H1 (cell line): ENCODE results near the gene SLCO2A1. TPM values are rescaled to one million over a fixed set of nuclear protein-coding genes. Genes with fewer than 3 reads are reported as not detected.

Experiments
- CTCF ChIA-PET: fragments of 300-600 bp; sonication (Branson Sonifier 250); formaldehyde crosslinking; loops from one replicate; lab custom pipeline; 2021; ENCODE audit not compliant: partially characterized antibody; lab: Charles Lee
- POLR2A ChIA-PET: fragments of 300-600 bp; sonication (Branson Sonifier 250); formaldehyde crosslinking; loops from one replicate; lab custom pipeline; 2021; ENCODE audit warnings: inconsistent platforms; ENCODE audit not compliant: partially characterized antibody; lab: Charles Lee
- DNase-seq, 2 experiments: peaks; one replicate each; pipeline versions ENCODE4 v3.0.0 to v3.0.0-alpha.2; 2010 to 2022; ENCODE audit warnings: low spot score in 2 of 2, low read depth in 1 of 2, mixed read lengths in 1 of 2
- FAIRE-seq: peaks from 2 replicates; lab custom pipeline; 2011; peaks lifted over from hg19 to GRCh38; lab: Jason Lieb, UNC
- H2AFZ ChIP-seq: 2 replicates; pipeline ENCODE4 v1.8.1; 2012; ENCODE audit warnings: low read length, inconsistent platforms
- H2AK5ac ChIP-seq: 2 replicates; pipeline ENCODE4 v1.6.1; 2013; ENCODE audit warnings: low read depth, low read length
- H2BK120ac ChIP-seq: replicated peaks from 2 replicates; pipeline ENCODE3; 2013; ENCODE audit warnings: low read depth, low read length, inconsistent platforms
- H2BK12ac ChIP-seq: 2 replicates; pipeline ENCODE4 v1.6.1; 2013; ENCODE audit warnings: low read depth, low read length
- H2BK15ac ChIP-seq: 2 replicates; pipeline ENCODE4 v1.6.1; 2013; ENCODE audit warnings: low read length
- H2BK20ac ChIP-seq: 2 replicates; pipeline ENCODE4 v1.6.1; 2013; ENCODE audit warnings: low read length
- H2BK5ac ChIP-seq: 2 replicates; pipeline ENCODE4 v1.6.1; 2013; ENCODE audit warnings: low read depth, low read length
- H3K14ac ChIP-seq: 2 replicates; pipeline ENCODE4 v1.6.1; 2013; ENCODE audit warnings: inconsistent platforms; ENCODE audit not compliant: insufficient read length
- H3K18ac ChIP-seq: 2 replicates; pipeline ENCODE4 v1.6.1; 2013; ENCODE audit warnings: low read length; ENCODE audit errors: extremely low read depth
- H3K23ac ChIP-seq: 2 replicates; pipeline ENCODE4 v1.6.1; 2013; ENCODE audit warnings: inconsistent platforms; ENCODE audit not compliant: insufficient read length
- H3K23me2 ChIP-seq: 2 replicates; pipeline ENCODE4 v1.6.1; 2013; ENCODE audit warnings: low read depth, low read length
- H3K27ac ChIP-seq: 2 replicates; pipeline ENCODE4 v1.6.1; 2011; ENCODE audit warnings: low read depth, low read length, inconsistent platforms
- H3K27me3 ChIP-seq, 4 experiments: replicated peaks in 1 of 4; 1 replicate in 1 of 4; 2 replicates in 3 of 4; pipeline versions ENCODE4 v1.6.1 to v1.8.1; 2011 to 2013; ENCODE audit warnings: low read length in 3 of 4, mild to moderate bottlenecking in 3 of 4, inconsistent platforms in 2 of 4, mixed read lengths in 2 of 4, moderate library complexity in 1 of 4; ENCODE audit not compliant: control insufficient read depth in 3 of 4, insufficient read depth in 3 of 4; ENCODE audit errors: extremely low read depth in 1 of 4
- H3K36me3 ChIP-seq, 4 experiments: 2 replicates each; pipeline versions ENCODE4 v1.6.1 to v1.8.1; 2011 to 2013; ENCODE audit warnings: mild to moderate bottlenecking in 4 of 4, low read length in 3 of 4, moderate library complexity in 2 of 4, control low read depth in 1 of 4, inconsistent platforms in 1 of 4; ENCODE audit not compliant: insufficient read depth in 4 of 4, control insufficient read depth in 2 of 4
- H3K4ac ChIP-seq: replicated peaks from 2 replicates; pipeline ENCODE3; 2013; ENCODE audit warnings: low read length, low read depth, mixed read lengths, inconsistent platforms; ENCODE audit not compliant: insufficient read length
- H3K4me1 ChIP-seq, 4 experiments: replicated peaks in 1 of 4; 1 replicate in 1 of 4; 2 replicates in 3 of 4; pipeline versions ENCODE4 v1.6.1 to v1.8.1; 2011 to 2013; ENCODE audit warnings: low read length in 3 of 4, inconsistent platforms in 2 of 4, mixed read lengths in 1 of 4; ENCODE audit not compliant: insufficient read depth in 4 of 4, control insufficient read depth in 3 of 4
- H3K4me2 ChIP-seq, 2 experiments: 2 replicates each; pipeline versions ENCODE4 v1.6.1 to v1.8.1; 2011 to 2013; ENCODE audit warnings: low read depth in 2 of 2, low read length in 2 of 2, control low read depth in 1 of 2, inconsistent platforms in 1 of 2, mild to moderate bottlenecking in 1 of 2; ENCODE audit not compliant: insufficient read depth in 1 of 2
- H3K4me3 ChIP-seq, 4 experiments: fragments of 200-600, 300-600 bp in 1 of 4; sonication (generic), shearing (Covaris generic), sonication (Bioruptor Twin) in 1 of 4; 2 replicates each; pipeline versions ENCODE4 v1.5.1 to v1.8.1; 2011 to 2016; ENCODE audit warnings: low read length in 4 of 4, low read depth in 3 of 4, control low read depth in 2 of 4, inconsistent platforms in 2 of 4, mild to moderate bottlenecking in 2 of 4, mixed read lengths in 1 of 4, moderate library complexity in 1 of 4; ENCODE audit not compliant: insufficient read depth in 2 of 4; ENCODE audit errors: extremely low read depth in 1 of 4
- H3K56ac ChIP-seq: replicated peaks from 2 replicates; pipeline ENCODE3; 2013; ENCODE audit warnings: low read depth, mild to moderate bottlenecking, mixed read lengths, low read length, inconsistent platforms; ENCODE audit not compliant: insufficient read length
- H3K79me1 ChIP-seq: 2 replicates; pipeline ENCODE4 v1.6.1; 2013; ENCODE audit warnings: low read depth, low read length, control low read depth
- H3K79me2 ChIP-seq, 2 experiments: 2 replicates each; pipeline versions ENCODE4 v1.6.1 to v1.8.1; 2012 to 2013; ENCODE audit warnings: low read length in 2 of 2, mild to moderate bottlenecking in 2 of 2, inconsistent platforms in 1 of 2; ENCODE audit not compliant: insufficient read depth in 2 of 2, control insufficient read depth in 1 of 2
- H3K9ac ChIP-seq, 4 experiments: replicated peaks in 1 of 4; 1 replicate in 1 of 4; 2 replicates in 3 of 4; pipeline versions ENCODE4 v1.6.1 to v1.8.1; 2011 to 2013; ENCODE audit warnings: low read depth in 3 of 4, low read length in 3 of 4, control low read depth in 2 of 4, mild to moderate bottlenecking in 2 of 4, moderate library complexity in 2 of 4, inconsistent platforms in 1 of 4; ENCODE audit errors: extremely low read depth in 1 of 4
- H3K9me3 ChIP-seq, 2 experiments: 2 replicates each; pipeline versions ENCODE4 v1.6.1 to v1.8.1; 2012 to 2013; ENCODE audit warnings: mild to moderate bottlenecking in 2 of 2, moderate library complexity in 2 of 2, control low read depth in 1 of 2, inconsistent platforms in 1 of 2, low read depth in 1 of 2, low read length in 1 of 2, mixed read lengths in 1 of 2; ENCODE audit not compliant: insufficient read depth in 2 of 2
- H4K20me1 ChIP-seq, 2 experiments: replicated peaks in 1 of 2; 2 replicates each; pipeline versions ENCODE3 to v1.8.1; 2011 to 2013; ENCODE audit warnings: inconsistent platforms in 2 of 2, low read length in 2 of 2, mild to moderate bottlenecking in 1 of 2; ENCODE audit not compliant: insufficient read depth in 2 of 2, control insufficient read depth in 1 of 2
- H4K5ac ChIP-seq: 2 replicates; pipeline ENCODE4 v1.6.1; 2013; ENCODE audit warnings: low read length, low read depth, mixed read lengths, inconsistent platforms; ENCODE audit not compliant: insufficient read length
- H4K8ac ChIP-seq: 2 replicates; pipeline ENCODE4 v1.8.0; 2013; ENCODE audit warnings: mild to moderate bottlenecking, moderate library complexity, low read length, inconsistent platforms; ENCODE audit not compliant: insufficient read depth; ENCODE audit errors: extremely low read depth
- H4K91ac ChIP-seq: replicated peaks from 2 replicates; pipeline ENCODE3; 2013; ENCODE audit warnings: low read length, mixed read lengths, inconsistent platforms; ENCODE audit not compliant: insufficient read length
- ATF3 ChIP-seq: IDR thresholded peaks from 2 replicates; pipeline ENCODE4 v1.6.1; 2011; ENCODE audit warnings: low read depth, mild to moderate bottlenecking, low read length; ENCODE audit not compliant: insufficient read depth
- MAFK ChIP-seq: IDR thresholded peaks from 2 replicates; pipeline ENCODE4 v1.6.1; 2012; ENCODE audit warnings: low read depth, mild to moderate bottlenecking, improper control_type of control experiment, low read length
- TAF1 ChIP-seq: IDR thresholded peaks from 2 replicates; pipeline ENCODE4 v1.6.1; 2011; ENCODE audit warnings: mild to moderate bottlenecking, low read depth, low read length
- WGBS, 2 experiments: shearing (Covaris generic) in 1 of 2; methylation state at CpG; one replicate each; pipeline versions ENCODE4 v1.1.6 to v1.1.7; 2013 to 2015; ENCODE audit warnings: low lambda C conversion rate in 2 of 2, mixed read lengths in 2 of 2, inconsistent platforms in 1 of 2, low coverage in 1 of 2, missing lambda C conversion rate in 1 of 2; ENCODE audit not compliant: insufficient replicate concordance in 2 of 2, insufficient coverage in 1 of 2, insufficient read length in 1 of 2; ENCODE audit errors: extremely low coverage in 1 of 2, missing lambda C conversion rate in 1 of 2; 5-methylcytosine and 5-hydroxymethylcytosine counted together
- polyA plus RNA-seq, 7 experiments: library from polyadenylated mRNA; depleted of rRNA in 3 of 7; stranded (reverse) in 5 of 7; unstranded in 2 of 7; fragments of >200 nt in 5 of 7; fragments of 200-250 nt in 2 of 7; gene quantifications; 1 replicate in 5 of 7; 2 replicates in 1 of 7; 4 replicates in 1 of 7; pipeline versions ENCODE4 v1.2.1 to v1.2.3, GENCODE V29; 2011 to 2013; ENCODE audit warnings: missing spikeins in 2 of 7, mixed read lengths in 2 of 7
- total RNA-seq: library from RNA; stranded (reverse); fragmentation: NEBNext Ultra II Directional; extraction: Animal tissue kit (Norgen Biotek cat#: 25700); gene quantifications from 2 replicates; pipeline ENCODE4 v1.2.1, GENCODE V29; 2021

SLCO2A1 gene
- total and polyA plus RNA-seq, 2 of the 8 experiments (the other 6 are each of a cell fraction or from before 2014, with no cell fraction given): 1.1 to 2.3 TPM

GRCh38 chr3:134079111-134079547, 49.4 kb upstream of the SLCO2A1 start:
- no peaks in the 10 kb centered on the region for H4K20me1 ChIP-seq
- H3K4me2 ChIP-seq: no peak overlapping the region
- no peak overlapping the region for H3K23ac ChIP-seq
- H2BK12ac ChIP-seq: no peak overlapping the region
- H3K9ac ChIP-seq: no peak overlapping the region
- H4K91ac ChIP-seq: no peak overlapping the region
- 87% methylated on average over 4 of the region's 4 CpGs; no CpG with 5 or more reads in 1 of the 2 experiments for WGBS, 2 experiments
- H3K79me2 ChIP-seq: no peaks in the 10 kb centered on the region
- no peak overlapping the region for H4K8ac ChIP-seq
- no peak overlapping the region for H2AFZ ChIP-seq
- no peak overlapping the region for H2BK120ac ChIP-seq
- FAIRE-seq (no peak), DNase-seq (no peak)
- ChIA-PET POLR2A (no interaction called here), CTCF (no interaction called here)
- no peak overlapping the region for H4K5ac ChIP-seq
- no peaks in the 10 kb centered on the region for H3K27me3 ChIP-seq
- H3K56ac ChIP-seq: no peak overlapping the region
- peaks cover 8 to 9% of the 10 kb centered on the region in 2 experiments; a peak in 3 of 4 replicates for H3K9me3 ChIP-seq
- no peak overlapping the region for H2AK5ac ChIP-seq
- no peak overlapping the region for H3K18ac ChIP-seq
- H2BK20ac ChIP-seq: no peak overlapping the region
- H3K27ac ChIP-seq: no peak overlapping the region
- H3K79me1 ChIP-seq: no peaks in the 10 kb centered on the region
- H3K4ac ChIP-seq: no peak overlapping the region
- no peaks in the 10 kb centered on the region for H3K36me3 ChIP-seq
- H3K4me1 ChIP-seq: no peaks in the 10 kb centered on the region
- TF ChIP-seq MAFK (no peak), ATF3 (no peak), TAF1 (no peak)
- H3K4me3 ChIP-seq: no peak overlapping the region
- H2BK5ac ChIP-seq: no peak overlapping the region
- H2BK15ac ChIP-seq: no peak overlapping the region
- no peaks in the 10 kb centered on the region for H3K23me2 ChIP-seq
- H3K14ac ChIP-seq: no peak overlapping the region
